HL-60/S4 treated with phorbol 12-myristate 13-acetate at 8.2 ng/mL for 4 days and 3 days (cell line): Measurements from ENCODE around the gene RBPJ.

ENCODE experiments used
- in situ Hi-C: fragments of 300-500 bp; cut with MboI; formaldehyde crosslinking; loops from 2 replicates; pipeline ENCODE4 v1.15.0; 2022; ENCODE audit warnings: low sequenced_read_pairs

The RBPJ gene

GRCh38 chr4:26300314-26301307 lies 20.2 kb upstream of the RBPJ start:
- in situ Hi-C loops: loop anchor here (25.0 kb wide), 1 partner anchor 238 kb away; no protein-coding TSS in a partner anchor

GRCh38 chr4:26302031-26302899 lies 18.5 kb upstream of the RBPJ start:
- in situ Hi-C loops: loop anchor here (25.0 kb wide), 1 partner anchor 240 kb away; no protein-coding TSS in a partner anchor

DNA sequence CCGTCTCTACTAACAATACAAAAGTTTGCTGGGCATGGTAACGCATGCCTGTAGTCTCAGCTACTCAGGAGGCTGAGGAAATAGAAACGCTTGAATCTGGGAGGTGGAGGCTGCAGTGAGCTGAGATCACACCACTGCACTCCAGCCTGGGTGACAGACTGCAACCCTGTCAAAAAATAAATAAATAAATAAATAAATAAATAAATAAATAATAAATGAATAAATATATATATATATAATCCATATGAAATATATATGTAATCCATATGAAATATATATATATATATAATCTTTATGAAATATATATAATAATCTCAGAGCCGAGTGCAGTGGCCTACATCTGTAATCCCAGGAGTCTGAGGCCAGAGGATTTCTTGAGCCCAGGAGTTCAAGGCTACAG lies 17.8 kb upstream of the RBPJ start:
- in situ Hi-C loops: loop anchor here (25.0 kb wide), 1 partner anchor 241 kb away; no protein-coding TSS in a partner anchor

- in situ Hi-C loops: loop anchor here (25.0 kb wide), 1 partner anchor 245 kb away; no protein-coding TSS in a partner anchor
Measured at GRCh38 chr4:26307037-26307800, 13.6 kb upstream of the RBPJ start.

GRCh38 chr4:26308568-26308967 lies 12.2 kb upstream of the RBPJ start:
- in situ Hi-C loops: loop anchor here (25.0 kb wide), 1 partner anchor 246 kb away; no protein-coding TSS in a partner anchor

DNA sequence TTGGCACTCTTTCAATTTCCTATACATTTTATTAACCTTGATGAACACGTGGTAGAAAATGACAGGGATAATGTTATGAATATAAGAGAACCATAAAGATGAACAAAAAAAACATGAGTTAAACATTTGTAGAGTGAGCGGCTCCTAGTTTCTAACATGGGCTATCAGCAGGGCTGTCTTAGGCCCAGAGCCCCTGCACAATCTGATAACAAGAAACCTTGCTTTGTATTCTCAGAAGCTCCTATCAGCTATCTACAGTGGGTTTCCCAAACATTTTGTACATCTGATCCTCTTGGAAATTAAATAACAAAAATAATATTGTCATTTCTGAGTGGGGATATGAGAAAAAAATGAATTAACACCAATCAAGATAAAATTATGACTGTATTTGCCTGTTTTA lies 10.6 kb upstream of the RBPJ start:
- in situ Hi-C loops: loop anchor here (25.0 kb wide), 1 partner anchor 248 kb away; no protein-coding TSS in a partner anchor

- in situ Hi-C loops: loop anchor here (25.0 kb wide), 1 partner anchor 249 kb away; no protein-coding TSS in a partner anchor
Measured at GRCh38 chr4:26311633-26312032, 9.2 kb upstream of the RBPJ start.

GRCh38 chr4:26315316-26315932 lies 5.4 kb upstream of the RBPJ start:
- in situ Hi-C loops: loop anchor here (25.0 kb wide), 1 partner anchor 253 kb away; no protein-coding TSS in a partner anchor

GRCh38 chr4:26317766-26318165 lies 3.0 kb upstream of the RBPJ start:
- in situ Hi-C loops: loop anchor here (25.0 kb wide), 1 partner anchor 255 kb away; no protein-coding TSS in a partner anchor

GRCh38 chr4:26319467-26319948 lies 1.3 kb upstream of the RBPJ start:
- in situ Hi-C loops: loop anchor here (25.0 kb wide), 1 partner anchor 257 kb away; no protein-coding TSS in a partner anchor

GRCh38 chr4:26319949-26320537 lies 771 bp upstream of the RBPJ start:
- in situ Hi-C loops: loop anchor here (25.0 kb wide), 1 partner anchor 258 kb away; no protein-coding TSS in a partner anchor

GRCh38 chr4:26321373-26322221 lies 783 bp downstream of the RBPJ start:
- in situ Hi-C loops: loop anchor here (25.0 kb wide), 1 partner anchor 259 kb away; no protein-coding TSS in a partner anchor

- in situ Hi-C loops: loop anchor here (25.0 kb wide), 1 partner anchor 260 kb away; no protein-coding TSS in a partner anchor
Measured at GRCh38 chr4:26322346-26322745, 1.5 kb downstream of the RBPJ start.

GRCh38 chr4:26323821-26324220 lies 3.0 kb downstream of the RBPJ start:
- in situ Hi-C loops: loop anchor here (25.0 kb wide), 1 partner anchor 262 kb away; no protein-coding TSS in a partner anchor

DNA sequence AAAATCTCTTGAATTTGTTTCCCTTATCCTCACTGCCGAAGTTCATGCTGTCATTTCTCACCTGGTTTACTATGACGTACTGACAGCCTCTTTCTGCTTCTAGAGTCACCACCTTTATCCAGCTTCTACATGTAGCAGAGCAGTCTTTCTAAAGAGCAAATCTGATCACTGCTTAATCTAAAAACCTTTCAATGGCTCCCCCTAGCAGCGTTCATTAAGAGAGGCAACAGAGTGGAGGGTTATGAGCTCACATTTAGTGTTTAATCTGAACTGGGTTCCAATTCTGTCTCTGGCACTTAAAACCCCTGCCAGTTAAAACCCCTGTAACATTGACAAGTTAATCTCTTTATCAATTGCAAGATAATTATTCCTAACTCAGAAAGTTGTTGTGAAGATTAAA lies 4.4 kb downstream of the RBPJ start:
- in situ Hi-C loops: no loop called here

GRCh38 chr4:26326791-26327190 lies 6.0 kb downstream of the RBPJ start:
- in situ Hi-C loops: no loop called here

DNA sequence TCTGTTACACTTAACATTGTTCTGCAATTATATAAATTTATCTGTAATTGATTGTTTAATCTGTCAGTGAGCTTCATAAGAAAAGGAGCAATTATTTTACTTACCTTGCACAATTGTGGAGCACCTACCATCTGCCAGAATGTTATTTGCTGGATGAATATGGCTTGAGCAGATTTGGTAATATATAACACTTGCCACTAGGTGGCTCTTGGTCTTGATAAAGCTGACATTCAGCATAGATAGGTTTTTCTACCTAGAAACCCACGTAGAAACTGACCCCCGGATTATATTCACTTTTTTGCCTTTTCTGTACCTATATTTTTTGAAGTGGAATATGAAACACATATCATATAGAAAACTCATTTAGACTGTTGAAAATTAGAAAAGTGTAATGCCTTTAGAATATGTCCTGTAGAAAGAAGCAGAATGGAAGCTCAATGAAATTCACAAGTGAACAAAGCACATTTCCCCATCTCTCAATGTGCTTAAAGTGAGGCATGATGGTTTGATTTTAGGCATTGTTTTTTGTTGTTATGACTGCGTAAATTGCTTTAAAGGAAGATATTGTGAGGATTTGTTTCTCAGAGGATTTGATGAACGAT lies 9.5 kb downstream of the RBPJ start:
- in situ Hi-C loops: no loop called here
